HFF-Myc (cell line): ENCODE results near the gene NME2.

ENCODE experiments used
- DNase-seq: peaks from one replicate; pipeline ENCODE4 v3.0.0-alpha.2; 2011; ENCODE audit warnings: low read depth; ENCODE audit errors: extremely low read depth
- H3K4me3 ChIP-seq: replicated peaks from 2 replicates; pipeline ENCODE4 v1.5.1; 2011; ENCODE audit warnings: low read depth, mild to moderate bottlenecking, control low read depth, low read length
- CTCF ChIP-seq: IDR thresholded peaks from 2 replicates; pipeline ENCODE4 v1.5.1; 2012; ENCODE audit warnings: mild to moderate bottlenecking, low read depth, low read length, control low read depth; ENCODE audit errors: missing control alignments

Gene NME2

GRCh38 chr17:51200846-51201245, 34.6 kb downstream of the NME2 start:
- TF ChIP-seq CTCF = no peak
- no peak overlapping the region for H3K4me3 ChIP-seq
- no peak for DNase-seq

- TF ChIP-seq CTCF = no peak
- DNase-seq = no peak
- no peak overlapping the region for H3K4me3 ChIP-seq
Observed at GRCh38 chr17:51203838-51204237, 37.6 kb downstream of the NME2 start.

- TF ChIP-seq CTCF = no peak
- no peak for DNase-seq
- H3K4me3 ChIP-seq = no peak overlapping the region
Observed at GRCh38 chr17:51214920-51215319, 48.7 kb downstream of the NME2 start.

- TF ChIP-seq CTCF = no peak
- no peak for DNase-seq
- no peak overlapping the region for H3K4me3 ChIP-seq
Observed at GRCh38 chr17:51217946-51218345, 51.7 kb downstream of the NME2 start.

- no peak overlapping the region for H3K4me3 ChIP-seq
- DNase-seq = no peak
- TF ChIP-seq CTCF = no peak
Observed at GRCh38 chr17:51221322-51221721, 55.1 kb downstream of the NME2 start.
